Ovary (tissue), 9 donors: ENCODE data around the gene UBL7. TPM values are rescaled to one million over a fixed set of nuclear protein-coding genes. Genes with fewer than 3 reads are reported as not detected.
A peak's percentile ranks its signal among the peaks of the same experiment; 100 is the strongest.

Experiments used
- DNase-seq, 5 donors: peaks; one replicate each; pipeline ENCODE4 v3.0.0-alpha.2; 2019 to 2020
- H3K27ac ChIP-seq, 2 donors: fragments of 200-600 bp; one replicate each; pipeline versions ENCODE4 v1.5.1 to v1.8.0; 2019 to 2022
- H3K27me3 ChIP-seq: fragments of 200-600 bp; one replicate; pipeline ENCODE4 v1.8.0; 2022
- H3K36me3 ChIP-seq: fragments of 200-600 bp; sonication (generic); one replicate; pipeline ENCODE4 v1.5.1; 2019
- H3K4me1 ChIP-seq: one replicate; pipeline ENCODE4 v1.8.1; 2013; ENCODE audit warnings: mild to moderate bottlenecking, moderate library complexity; ENCODE audit not compliant: insufficient read depth
- H3K4me3 ChIP-seq: fragments of 200-600 bp; sonication (generic); one replicate; pipeline ENCODE4 v1.5.1; 2017
- H3K9me3 ChIP-seq, 2 donors: fragments of 200-600 bp in 1 of 2; sonication (generic) in 1 of 2; one replicate each; pipeline versions ENCODE4 v1.5.1 to v1.8.1; 2013 to 2019; ENCODE audit warnings: mild to moderate bottlenecking in 1 of 2, moderate library complexity in 1 of 2
- CTCF ChIP-seq, 3 donors: fragments of 450-650 bp in 2 of 3; fragments of 200-600 bp in 1 of 3; IDR thresholded peaks; one replicate each; pipeline versions ENCODE4 v1.5.1 to v1.8.0; 2016 to 2022; ENCODE audit warnings: antibody characterized with exemption in 3 of 3, mild to moderate bottlenecking in 1 of 3
- EP300 ChIP-seq: sonication (generic); formaldehyde crosslinking; IDR thresholded peaks from one replicate; pipeline ENCODE4 v1.6.1; 2017; ENCODE audit warnings: antibody characterized with exemption
- POLR2A ChIP-seq: fragments of 450-650 bp; IDR thresholded peaks from one replicate; pipeline ENCODE4 v1.6.1; 2017; ENCODE audit warnings: antibody characterized with exemption, mild to moderate bottlenecking, moderate library complexity
- WGBS, 3 donors: extraction: QIAGEN DNeasy Blood & Tissue Kit in 1 of 3; methylation state at CpG; one replicate each; pipeline versions ENCODE4 v1.1.5 to v1.1.7; 2013 to 2017; 5-methylcytosine and 5-hydroxymethylcytosine counted together
- intact Hi-C, 4 donors: fragments of 100-400 bp; cut with DNase I; formaldehyde crosslinking; loops; one replicate each; pipeline versions ENCODE4 v1.11.0 to v1.15.1; 2022 to 2023
- polyA plus RNA-seq, 2 donors: library from polyadenylated mRNA; stranded (reverse); fragments of 200-250 nt in 1 of 2; fragments of 350-450 nt in 1 of 2; fragmentation: Illumina TruSeq in 1 of 2; extraction: RNeasy Lipid Tissue Mini Kit (QIAGEN cat#74804) in 1 of 2; gene quantifications; one replicate each; pipeline ENCODE4 v1.2.3, GENCODE V29; 2013 to 2014
- total RNA-seq, 7 donors: library from RNA; depleted of rRNA in 2 of 7; stranded (reverse); fragments of >200 nt in 2 of 7; fragmentation: NEBNext Ultra II Directional in 3 of 7; extraction: Animal tissue kit (Norgen Biotek cat#: 25700) in 3 of 7; gene quantifications; one replicate each; pipeline versions ENCODE4 v1.1.0 to v1.2.4, GENCODE V29; 2016 to 2023
- donor health status: DM: no; HTN: no; CAD: no; lungs with moderate emphysema.
- donor health status: DM: no; HTN: no; CAD: no.
- donor health status: Bipolar disorder and iron deficiency.
- donor health status: DM: yes; HTN: yes; CAD: no.
- donor health status: DM: no; HTN: no; CAD: no.
- donor health status: DM: yes; HTN: yes; CAD: no.

UBL7 gene
- total and polyA plus RNA-seq, 9 donors = 26.4 to 44.1 (median 34.3) TPM

GRCh38 chr15:74438721-74439316 is 22.1 kb downstream of the UBL7 start:
- no peaks in the 10 kb centered on the region for H3K36me3 ChIP-seq
- peaks cover 13% of the 10 kb centered on the region for H3K4me1 ChIP-seq
- intact Hi-C loops = loop anchor here in 2 of 4 donors (1.0 to 2.0 kb wide), 2 partner anchors 56 to 57 kb away; no protein-coding TSS in a partner anchor
- TF ChIP-seq CTCF (IDR thresholded peaks at IDR 0.05) = peak; percentile 81 to 94 (median 90)
- TF ChIP-seq POLR2A = no peak
- WGBS, 3 donors = 0% methylated on average over 2 of the region's 2 CpGs
- H3K9me3 ChIP-seq = no peaks in the 10 kb centered on the region
- no peak overlapping the region for H3K4me3 ChIP-seq
- peak; percentile 71 to 86 (median 82) for DNase-seq
- no peak overlapping the region for H3K27ac ChIP-seq
- no peaks in the 10 kb centered on the region for H3K27me3 ChIP-seq

- H3K9me3 ChIP-seq = no peaks in the 10 kb centered on the region
- H3K27me3 ChIP-seq = no peaks in the 10 kb centered on the region
- H3K4me3 ChIP-seq = no peak overlapping the region
- 43 to 52% (median 52%) methylated on average over 2 of the region's 2 CpGs for WGBS, 3 donors
- no peaks in the 10 kb centered on the region for H3K36me3 ChIP-seq
- no peak for DNase-seq
- no peak overlapping the region for H3K27ac ChIP-seq
- TF ChIP-seq EP300 = no peak
- no peak for TF ChIP-seq CTCF (IDR thresholded peaks at IDR 0.05)
- TF ChIP-seq POLR2A = no peak
- H3K4me1 ChIP-seq = peaks cover 13% of the 10 kb centered on the region
- intact Hi-C loops = loop anchor here in 2 of 4 donors (1.0 to 2.0 kb wide), 2 partner anchors 55 to 56 kb away; no protein-coding TSS in a partner anchor
Measured at GRCh38 chr15:74438206-74438605, 22.8 kb downstream of the UBL7 start.

- intact Hi-C loops = loop anchor here in 1 of 4 donors (2.0 kb wide), 1 partner anchor 52 kb away; no protein-coding TSS in a partner anchor
- 39 to 44% (median 42%) methylated on average over 16 of the region's 16 CpGs for WGBS, 3 donors
- no peaks in the 10 kb centered on the region for H3K9me3 ChIP-seq
- peaks cover 9% of the 10 kb centered on the region for H3K4me1 ChIP-seq
- peak overlapping the region; percentile 54 for H3K4me3 ChIP-seq
- H3K36me3 ChIP-seq = no peaks in the 10 kb centered on the region
- peak overlapping the region; percentile 3 to 49 for H3K27ac ChIP-seq
- TF ChIP-seq POLR2A (no peak), CTCF (IDR thresholded peaks at IDR 0.05) (no peak), EP300 (no peak)
- no peak for DNase-seq
- H3K27me3 ChIP-seq = no peaks in the 10 kb centered on the region
Measured at GRCh38 chr15:74434263-74435136, 26.5 kb downstream of the UBL7 start.

GRCh38 chr15:74433592-74434262 is 27.2 kb downstream of the UBL7 start, which contains the start of gene SEMA7A:
Gene SEMA7A (minus strand): TSS chr15:74433958. CDS start chr15:74433918, 40 bp downstream.
- peak in 1 of 3 donors; percentile 23 for TF ChIP-seq CTCF (IDR thresholded peaks at IDR 0.05)
- peak; percentile 69 for TF ChIP-seq POLR2A
- no peak for TF ChIP-seq EP300
- intact Hi-C loops = loop anchor here in 1 of 4 donors (2.0 kb wide), 1 partner anchor 51 kb away; no protein-coding TSS in a partner anchor
- peak; percentile 79 to 86 (median 85) for DNase-seq

More at GRCh38 chr15:74433592-74434262, 27.2 kb downstream of the UBL7 start, which contains the start of gene SEMA7A:
- Histone ChIP-seq H3K36me3 (no peaks in the 10 kb centered on the region), H3K4me1 (peaks cover 9% of the 10 kb centered on the region), H3K4me3 (peak within 1 kb of the TSS; percentile 54), H3K9me3 (no peaks in the 10 kb centered on the region), H3K27me3 (no peaks in the 10 kb centered on the region), H3K27ac (peak within 1 kb of the TSS; percentile 3 to 49)
- WGBS, 3 donors = 0 to 1% (median 1%) methylated on average over 54 to 75 of the region's 75 CpGs
